ENCODE measurements around the gene AP3B2.

AP3B2 gene

DNA sequence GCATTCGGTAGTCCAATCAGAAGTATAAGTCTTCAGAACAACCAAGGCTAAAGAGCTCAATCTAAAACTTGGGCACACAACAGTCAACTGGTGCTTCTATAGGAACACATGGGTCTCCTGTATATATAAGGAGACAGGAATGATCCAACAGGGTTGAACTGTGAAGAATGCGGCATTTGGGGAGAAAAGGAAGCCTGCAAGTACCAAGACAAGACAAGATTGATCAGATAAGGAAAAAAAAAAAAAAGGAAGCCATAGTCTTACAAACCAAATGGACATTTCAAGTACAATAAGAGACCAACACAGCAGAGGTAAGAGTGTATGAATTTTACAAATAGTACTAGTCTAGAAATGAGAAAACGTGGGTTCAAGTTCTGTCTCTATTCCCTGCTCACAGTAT lies 69.0 kb downstream of the AP3B2 start:
- Histone ChIP-seq H3K4me3 (ENCODE audit: low read depth, low read length) (no peak overlapping the region), H3K9me3 (ENCODE audit: control insufficient read depth, insufficient read depth, low read depth, low read length) (no peaks in the 10 kb centered on the region), H3K36me3 (ENCODE audit: control insufficient read depth, insufficient read depth, low read length) (no peaks in the 10 kb centered on the region), H3K27ac (ENCODE audit: low read depth, low read length) (no peak overlapping the region), H3K9ac (ENCODE audit: low read length) (no peak overlapping the region), H3K27me3 (ENCODE audit: control insufficient read depth, insufficient read depth, low read length) (peaks cover 35% of the 10 kb centered on the region), H3K4me1 (ENCODE audit: control insufficient read depth, insufficient read depth, low read length) (peaks cover 5% of the 10 kb centered on the region; the same call in 1 of the 2 replicates)

DNA sequence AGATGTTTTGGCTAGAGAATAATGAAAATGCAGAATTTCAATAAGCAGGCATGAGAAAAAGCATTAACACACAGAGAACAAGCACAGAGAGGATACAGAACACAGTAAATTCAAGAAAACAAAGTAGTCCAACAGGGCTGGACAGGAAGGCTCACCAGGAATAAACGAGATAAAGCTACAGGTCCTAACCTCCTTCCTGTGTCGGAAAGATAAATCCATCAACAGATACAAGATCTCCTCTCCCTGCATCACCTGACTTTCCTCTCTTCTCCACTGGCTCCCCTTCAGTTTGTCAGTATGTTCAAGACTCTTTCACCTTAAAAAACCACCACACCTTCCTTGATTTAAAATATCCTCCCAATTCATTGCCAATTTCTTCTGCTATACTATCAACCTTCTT lies 73.9 kb downstream of the AP3B2 start:
- peaks cover 23% of the 10 kb centered on the region for H3K27me3 ChIP-seq (ENCODE audit: control insufficient read depth, insufficient read depth, low read length)
- no peak overlapping the region for H3K4me3 ChIP-seq (ENCODE audit: low read depth, low read length)
- H3K9me3 ChIP-seq (ENCODE audit: control insufficient read depth, insufficient read depth, low read depth, low read length): no peaks in the 10 kb centered on the region
- H3K4me1 ChIP-seq (ENCODE audit: control insufficient read depth, insufficient read depth, low read length): no peaks in the 10 kb centered on the region; the same call in 1 of the 2 replicates
- no peak overlapping the region for H3K9ac ChIP-seq (ENCODE audit: low read length)
- H3K36me3 ChIP-seq (ENCODE audit: control insufficient read depth, insufficient read depth, low read length): no peaks in the 10 kb centered on the region
- H3K27ac ChIP-seq (ENCODE audit: low read depth, low read length): no peak overlapping the region

GRCh38 chr15:82630033-82630432 lies 79.6 kb downstream of the AP3B2 start:
- Histone ChIP-seq H3K9me3 (ENCODE audit: control insufficient read depth, insufficient read depth, low read depth, low read length) (no peaks in the 10 kb centered on the region), H3K4me3 (ENCODE audit: low read depth, low read length) (no peak overlapping the region), H3K36me3 (ENCODE audit: control insufficient read depth, insufficient read depth, low read length) (no peaks in the 10 kb centered on the region), H3K9ac (ENCODE audit: low read length) (no peak overlapping the region), H3K27me3 (ENCODE audit: control insufficient read depth, insufficient read depth, low read length) (no peaks in the 10 kb centered on the region), H3K4me1 (ENCODE audit: control insufficient read depth, insufficient read depth, low read length) (no peaks in the 10 kb centered on the region), H3K27ac (ENCODE audit: low read depth, low read length) (no peak overlapping the region)

DNA sequence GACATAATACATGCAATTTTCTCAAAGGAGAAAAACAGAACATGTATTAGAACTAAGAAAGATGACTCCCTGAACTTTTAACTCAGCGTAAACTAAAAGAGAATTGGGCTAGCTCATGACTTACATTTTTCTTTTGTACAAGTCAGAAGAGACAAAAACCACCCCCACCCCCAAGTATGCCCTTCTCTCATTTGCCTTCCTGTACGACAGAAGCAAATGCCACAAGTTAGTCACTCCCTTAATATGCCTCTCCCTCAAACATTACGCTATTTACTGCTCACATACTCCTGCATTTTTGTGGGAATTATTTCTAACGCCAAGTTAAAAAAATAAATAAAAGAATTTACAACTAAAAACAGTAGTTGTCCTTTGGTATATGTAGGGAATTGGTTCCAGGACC lies 84.5 kb downstream of the AP3B2 start:
- H3K4me3 ChIP-seq (ENCODE audit: low read depth, low read length): no peak overlapping the region
- H3K9me3 ChIP-seq (ENCODE audit: control insufficient read depth, insufficient read depth, low read depth, low read length): no peaks in the 10 kb centered on the region
- no peak overlapping the region for H3K27ac ChIP-seq (ENCODE audit: low read depth, low read length)
- no peaks in the 10 kb centered on the region for H3K27me3 ChIP-seq (ENCODE audit: control insufficient read depth, insufficient read depth, low read length)
- no peaks in the 10 kb centered on the region for H3K36me3 ChIP-seq (ENCODE audit: control insufficient read depth, insufficient read depth, low read length)
- H3K4me1 ChIP-seq (ENCODE audit: control insufficient read depth, insufficient read depth, low read length): no peaks in the 10 kb centered on the region
- H3K9ac ChIP-seq (ENCODE audit: low read length): no peak overlapping the region

- Histone ChIP-seq H3K9me3 (ENCODE audit: control insufficient read depth, insufficient read depth, low read depth, low read length) (no peaks in the 10 kb centered on the region), H3K27me3 (ENCODE audit: control insufficient read depth, insufficient read depth, low read length) (no peaks in the 10 kb centered on the region), H3K27ac (ENCODE audit: low read depth, low read length) (no peak overlapping the region), H3K4me1 (ENCODE audit: control insufficient read depth, insufficient read depth, low read length) (no peaks in the 10 kb centered on the region), H3K36me3 (ENCODE audit: control insufficient read depth, insufficient read depth, low read length) (no peaks in the 10 kb centered on the region), H3K4me3 (ENCODE audit: low read depth, low read length) (no peak overlapping the region), H3K9ac (ENCODE audit: low read length) (no peak overlapping the region)
Measured at GRCh38 chr15:82624438-82624837, 85.2 kb downstream of the AP3B2 start.

DNA sequence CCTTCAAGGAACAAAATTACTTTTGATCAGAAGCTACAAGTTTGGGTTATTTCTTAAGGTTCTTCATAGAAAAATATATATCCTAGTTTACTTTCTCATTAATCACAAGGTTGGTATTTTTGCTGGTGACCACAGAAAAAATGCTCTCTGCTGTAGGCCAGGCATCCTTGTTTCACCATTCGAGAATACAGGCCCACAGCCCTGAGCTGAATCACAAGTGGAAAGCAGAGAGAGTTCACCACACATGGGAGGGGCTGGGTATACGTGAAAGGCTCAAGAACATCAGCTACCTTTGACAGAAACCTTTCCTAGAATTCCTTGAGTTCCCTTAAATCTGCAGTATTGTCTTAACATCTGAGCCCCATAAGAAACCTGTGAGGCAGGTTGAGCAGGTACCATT lies 85.7 kb downstream of the AP3B2 start:
- Histone ChIP-seq H3K36me3 (ENCODE audit: control insufficient read depth, insufficient read depth, low read length) (no peaks in the 10 kb centered on the region), H3K4me1 (ENCODE audit: control insufficient read depth, insufficient read depth, low read length) (no peaks in the 10 kb centered on the region), H3K9me3 (ENCODE audit: control insufficient read depth, insufficient read depth, low read depth, low read length) (no peaks in the 10 kb centered on the region), H3K9ac (ENCODE audit: low read length) (no peak overlapping the region), H3K27ac (ENCODE audit: low read depth, low read length) (no peak overlapping the region), H3K4me3 (ENCODE audit: low read depth, low read length) (no peak overlapping the region), H3K27me3 (ENCODE audit: control insufficient read depth, insufficient read depth, low read length) (no peaks in the 10 kb centered on the region)

GRCh38 chr15:82621970-82622369 lies 87.7 kb downstream of the AP3B2 start:
- no peak overlapping the region for H3K4me3 ChIP-seq (ENCODE audit: low read depth, low read length)
- no peaks in the 10 kb centered on the region for H3K36me3 ChIP-seq (ENCODE audit: control insufficient read depth, insufficient read depth, low read length)
- H3K27ac ChIP-seq (ENCODE audit: low read depth, low read length): no peak overlapping the region
- no peaks in the 10 kb centered on the region for H3K27me3 ChIP-seq (ENCODE audit: control insufficient read depth, insufficient read depth, low read length)
- no peaks in the 10 kb centered on the region for H3K4me1 ChIP-seq (ENCODE audit: control insufficient read depth, insufficient read depth, low read length)
- no peak overlapping the region for H3K9ac ChIP-seq (ENCODE audit: low read length)
- H3K9me3 ChIP-seq (ENCODE audit: control insufficient read depth, insufficient read depth, low read depth, low read length): no peaks in the 10 kb centered on the region

- Histone ChIP-seq H3K27me3 (ENCODE audit: control insufficient read depth, insufficient read depth, low read length) (no peaks in the 10 kb centered on the region), H3K27ac (ENCODE audit: low read depth, low read length) (no peak overlapping the region), H3K36me3 (ENCODE audit: control insufficient read depth, insufficient read depth, low read length) (no peaks in the 10 kb centered on the region), H3K4me1 (ENCODE audit: control insufficient read depth, insufficient read depth, low read length) (no peaks in the 10 kb centered on the region; the same call in 1 of the 2 replicates), H3K9ac (ENCODE audit: low read length) (no peak overlapping the region), H3K4me3 (ENCODE audit: low read depth, low read length) (no peak overlapping the region), H3K9me3 (ENCODE audit: control insufficient read depth, insufficient read depth, low read depth, low read length) (no peaks in the 10 kb centered on the region)
Measured at GRCh38 chr15:82613747-82614146, 95.9 kb downstream of the AP3B2 start.

- Histone ChIP-seq H3K9ac (ENCODE audit: low read length) (no peak overlapping the region), H3K4me1 (ENCODE audit: control insufficient read depth, insufficient read depth, low read length) (no peaks in the 10 kb centered on the region; the same call in 1 of the 2 replicates), H3K9me3 (ENCODE audit: control insufficient read depth, insufficient read depth, low read depth, low read length) (no peaks in the 10 kb centered on the region), H3K27me3 (ENCODE audit: control insufficient read depth, insufficient read depth, low read length) (no peaks in the 10 kb centered on the region), H3K36me3 (ENCODE audit: control insufficient read depth, insufficient read depth, low read length) (no peaks in the 10 kb centered on the region), H3K27ac (ENCODE audit: low read depth, low read length) (no peak overlapping the region), H3K4me3 (ENCODE audit: low read depth, low read length) (no peak overlapping the region)
Measured at GRCh38 chr15:82611348-82611747, 98.3 kb downstream of the AP3B2 start.
